Liver (tissue), 3 donors: ENCODE data around the gene YAF2.

ENCODE experiments used
- MAX ChIP-seq: IDR thresholded peaks from 2 replicates; pipeline ENCODE4 v1.6.1; 2016; ENCODE audit warnings: antibody characterized with exemption
- RAD21 ChIP-seq, 2 donors: IDR thresholded peaks; 2 replicates each; pipeline ENCODE4 v1.6.1; 2016; ENCODE audit warnings: antibody characterized with exemption in 2 of 2, mild to moderate bottlenecking in 2 of 2
- SP1 ChIP-seq: IDR thresholded peaks from 2 replicates; pipeline ENCODE4 v1.6.1; 2018; ENCODE audit warnings: antibody characterized with exemption, mild to moderate bottlenecking
- YY1 ChIP-seq: IDR thresholded peaks from 2 replicates; pipeline ENCODE4 v1.6.1; 2016; ENCODE audit warnings: antibody characterized with exemption, mild to moderate bottlenecking
- TF ChIP-seq, protein P1 (sequence below): fragments of 150-350 bp; IDR thresholded peaks from 2 replicates; pipeline ENCODE4 v1.5.1; 2017; ENCODE audit warnings: improper control_type of control experiment, low read depth, low read length; ENCODE audit not compliant: missing input control
- donor health status: healthy.
- donor health status: healthy.

DNA sequence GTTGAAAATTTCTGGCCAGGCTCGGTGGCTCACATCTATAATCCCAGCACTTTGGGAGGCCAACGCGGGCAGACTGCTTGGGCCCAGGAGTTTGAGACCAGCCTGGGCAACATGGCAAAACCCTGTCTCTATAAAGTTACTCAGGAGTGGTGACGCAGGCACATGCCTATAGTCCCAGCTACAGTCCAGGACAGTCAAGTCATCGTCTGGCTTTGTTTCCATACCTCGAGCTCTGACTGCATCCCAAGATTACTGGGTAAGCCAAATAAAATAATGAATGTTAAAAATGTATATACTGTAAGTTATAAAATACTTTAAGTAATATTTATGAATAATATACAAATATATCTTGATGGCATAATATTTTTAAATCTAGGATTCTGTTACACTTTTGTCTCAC is 70.3 kb downstream of the YAF2 start:
- TF ChIP-seq, protein P1, sequence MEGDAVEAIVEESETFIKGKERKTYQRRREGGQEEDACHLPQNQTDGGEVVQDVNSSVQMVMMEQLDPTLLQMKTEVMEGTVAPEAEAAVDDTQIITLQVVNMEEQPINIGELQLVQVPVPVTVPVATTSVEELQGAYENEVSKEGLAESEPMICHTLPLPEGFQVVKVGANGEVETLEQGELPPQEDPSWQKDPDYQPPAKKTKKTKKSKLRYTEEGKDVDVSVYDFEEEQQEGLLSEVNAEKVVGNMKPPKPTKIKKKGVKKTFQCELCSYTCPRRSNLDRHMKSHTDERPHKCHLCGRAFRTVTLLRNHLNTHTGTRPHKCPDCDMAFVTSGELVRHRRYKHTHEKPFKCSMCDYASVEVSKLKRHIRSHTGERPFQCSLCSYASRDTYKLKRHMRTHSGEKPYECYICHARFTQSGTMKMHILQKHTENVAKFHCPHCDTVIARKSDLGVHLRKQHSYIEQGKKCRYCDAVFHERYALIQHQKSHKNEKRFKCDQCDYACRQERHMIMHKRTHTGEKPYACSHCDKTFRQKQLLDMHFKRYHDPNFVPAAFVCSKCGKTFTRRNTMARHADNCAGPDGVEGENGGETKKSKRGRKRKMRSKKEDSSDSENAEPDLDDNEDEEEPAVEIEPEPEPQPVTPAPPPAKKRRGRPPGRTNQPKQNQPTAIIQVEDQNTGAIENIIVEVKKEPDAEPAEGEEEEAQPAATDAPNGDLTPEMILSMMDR: no peak
- TF ChIP-seq RAD21 (IDR thresholded peaks at IDR 0.05) (no peak), YY1 (no peak), SP1 (no peak), MAX (no peak)
